T-helper 9 cell (primary cell): ENCODE results near the gene PROSER3.

Source experiments
- DNase-seq: peaks from one replicate; pipeline ENCODE4 v3.0.0-alpha.2; 2020

The PROSER3 gene

GRCh38 chr19:35739275-35740107 lies 18.5 kb upstream of the PROSER3 start:
- DNase-seq: no peak

DNA sequence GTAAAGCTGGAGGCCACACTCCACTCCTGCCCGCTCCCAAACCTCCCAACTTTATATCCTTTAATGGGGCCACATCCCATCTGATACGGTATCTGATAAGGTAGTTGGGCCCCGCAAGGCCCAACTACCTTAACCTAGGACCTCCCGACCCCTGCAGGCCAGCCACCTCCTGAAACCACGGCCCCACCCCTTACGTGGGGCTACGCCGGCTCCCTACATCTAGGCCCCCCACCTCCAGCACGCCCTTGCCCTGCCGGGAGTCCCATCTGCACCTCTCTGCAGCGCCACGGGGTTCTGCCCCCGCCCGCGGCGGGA lies 17.9 kb upstream of the PROSER3 start:
- DNase-seq: no peak

DNA sequence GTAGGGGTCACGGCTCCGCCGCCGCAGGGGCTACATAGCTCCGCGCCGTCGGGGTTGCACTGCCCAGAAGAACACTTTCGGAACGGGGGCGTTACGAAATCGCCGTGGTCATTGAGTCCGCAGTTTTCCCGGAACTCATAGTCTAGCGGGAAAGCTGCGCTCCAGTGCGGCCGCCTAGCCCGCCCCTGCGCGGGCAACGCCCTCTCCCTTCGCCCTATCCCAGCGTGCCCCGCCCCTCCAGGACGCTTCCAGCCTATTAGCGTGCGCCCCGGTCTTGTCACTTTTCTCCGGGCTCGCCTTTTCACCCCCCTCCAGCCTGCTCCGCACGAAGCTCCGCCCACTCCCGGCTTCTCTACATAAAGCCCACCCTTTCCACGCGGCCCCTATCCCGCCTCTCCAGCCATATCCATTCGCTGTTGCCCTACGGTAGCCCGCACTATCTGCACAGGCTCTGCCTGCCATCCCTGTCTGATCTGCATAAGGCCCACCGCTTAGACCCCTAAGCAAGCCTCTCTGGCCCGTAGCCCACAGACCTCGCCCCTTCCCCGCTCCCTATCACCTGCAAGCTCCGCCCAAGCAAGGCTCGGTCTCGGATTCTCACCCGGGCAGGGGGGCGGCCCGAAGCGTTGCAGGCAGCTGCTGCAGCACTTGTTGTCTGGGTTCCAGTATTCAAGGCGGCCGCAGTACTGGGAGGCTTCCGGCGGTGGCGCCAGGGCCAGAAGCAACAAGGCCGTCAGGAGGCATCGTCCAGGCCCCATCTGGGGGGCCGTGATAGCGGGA lies 17.4 kb upstream of the PROSER3 start:
- peak; percentile 94 for DNase-seq

DNA sequence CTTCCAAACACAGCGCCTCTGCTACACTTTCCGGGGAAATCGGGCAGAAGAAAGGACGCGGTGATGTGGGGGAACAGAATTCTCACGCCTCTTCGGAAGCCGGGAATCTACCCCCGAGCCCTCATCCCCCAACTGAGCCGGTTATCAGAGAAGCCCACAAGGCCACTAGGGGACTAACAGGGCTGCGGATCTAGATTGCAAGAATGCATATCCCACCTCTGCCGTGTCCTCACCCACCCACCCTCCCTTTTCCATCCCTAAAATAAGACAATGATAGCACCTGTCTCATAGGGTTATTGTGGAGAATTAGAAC lies 16.8 kb upstream of the PROSER3 start:
- DNase-seq: no peak

DNA sequence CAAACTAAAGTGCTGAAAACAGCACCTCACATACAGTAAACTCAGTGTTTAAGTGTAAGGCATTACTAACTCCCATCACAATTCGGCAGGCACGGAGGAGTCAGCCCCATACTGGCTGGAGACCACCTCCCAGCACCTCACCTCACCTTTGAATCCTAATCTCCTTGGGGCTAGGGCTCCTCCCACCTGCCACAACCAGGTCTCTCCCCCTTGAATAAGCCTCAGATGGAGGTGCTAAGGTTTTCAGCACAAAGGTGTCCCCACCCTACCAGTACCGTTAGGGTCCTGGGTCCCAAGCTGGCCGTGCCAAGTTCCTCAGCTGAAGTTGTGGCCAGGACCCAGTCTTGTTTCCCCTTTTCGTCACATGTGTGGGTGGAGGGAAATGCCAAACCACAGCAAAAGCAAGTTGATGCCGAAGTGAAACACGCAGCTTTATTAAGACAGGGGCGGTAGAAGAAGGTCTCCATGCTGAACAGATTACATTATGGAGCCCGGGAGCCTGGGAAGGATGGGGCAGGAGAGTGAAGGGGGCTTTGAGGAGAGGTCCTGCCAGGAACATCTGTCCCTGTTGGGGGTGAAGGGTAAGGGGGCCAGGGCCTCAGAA lies 15.8 kb upstream of the PROSER3 start, which contains the start of gene IGFLR1:
Gene IGFLR1 (minus strand): TSS at position 332 of the 604 bp plus-strand sequence. CDS start 1,272 bp downstream, outside the sequence.
- peak; percentile 41 for DNase-seq

GRCh38 chr19:35743640-35744429 lies 14.1 kb upstream of the PROSER3 start:
- DNase-seq: no peak

GRCh38 chr19:35744430-35745327 lies 13.3 kb upstream of the PROSER3 start:
- peak; percentile 86 for DNase-seq

- DNase-seq: peak; percentile 87
Measured at GRCh38 chr19:35745328-35746086, 12.5 kb upstream of the PROSER3 start, which contains the start of the genes PSENEN and U2AF1L4. PSENEN (plus strand) TSS chr19:35745651; CDS start chr19:35745931, 280 bp downstream. U2AF1L4 (minus strand) TSS chr19:35745418; CDS start chr19:35745391, 27 bp downstream.

DNA sequence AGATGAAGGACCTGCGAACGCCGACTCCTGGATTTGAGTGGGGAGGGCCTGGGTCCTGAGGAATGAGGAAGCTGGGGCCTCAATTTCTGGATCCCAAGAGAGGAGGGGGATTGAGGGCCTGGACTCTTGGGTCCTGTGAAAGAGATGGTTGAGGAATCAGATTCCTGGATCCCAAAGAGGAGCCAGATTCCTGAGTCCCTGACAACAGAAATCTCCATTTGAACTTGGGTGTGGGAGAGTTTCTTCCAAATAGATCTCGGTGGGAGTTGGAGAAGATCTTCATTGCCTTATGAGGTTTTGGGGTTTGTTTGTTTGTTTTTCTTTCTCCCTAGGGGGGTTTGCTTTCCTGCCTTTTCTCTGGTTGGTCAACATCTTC lies 11.9 kb upstream of the PROSER3 start:
- DNase-seq: no peak

GRCh38 chr19:35746531-35746930 lies 11.4 kb upstream of the PROSER3 start:
- no peak for DNase-seq

GRCh38 chr19:35748106-35749020 lies 9.6 kb upstream of the PROSER3 start, which contains the start of gene LIN37:
LIN37 (plus strand) TSS chr19:35748576; CDS start chr19:35748725, 149 bp downstream.
- peak; percentile 95 for DNase-seq

GRCh38 chr19:35750167-35750566 lies 7.8 kb upstream of the PROSER3 start:
- DNase-seq: no peak

- DNase-seq: no peak
Measured at GRCh38 chr19:35751839-35752745, 5.9 kb upstream of the PROSER3 start.

DNA sequence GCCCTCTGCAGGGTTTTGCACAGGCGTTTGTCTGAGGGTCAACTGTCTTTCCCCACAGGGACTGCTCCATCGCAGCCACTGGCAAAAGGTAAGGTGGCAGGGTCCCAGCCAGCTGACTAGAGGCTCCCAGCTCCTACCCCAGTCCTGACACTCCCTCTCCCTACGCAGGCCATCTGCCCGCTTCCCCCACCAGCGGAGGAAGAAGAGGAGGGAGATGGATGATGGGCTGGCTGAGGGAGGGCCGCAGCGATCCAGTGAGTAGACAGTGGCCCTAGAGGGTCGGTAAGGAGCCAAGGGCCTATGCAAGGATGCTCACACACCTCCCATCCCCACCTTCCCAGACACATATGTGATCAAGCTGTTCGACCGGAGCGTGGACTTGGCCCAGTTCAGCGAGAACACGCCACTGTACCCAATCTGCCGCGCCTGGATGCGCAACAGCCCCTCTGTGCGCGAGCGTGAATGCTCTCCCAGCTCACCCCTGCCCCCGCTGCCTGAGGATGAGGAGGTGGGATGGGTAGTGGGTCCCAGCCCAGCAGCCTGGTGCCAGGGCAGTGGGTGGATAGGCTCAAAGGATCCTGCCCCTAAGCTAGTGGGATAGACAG lies 5.1 kb upstream of the PROSER3 start:
- DNase-seq: no peak

DNA sequence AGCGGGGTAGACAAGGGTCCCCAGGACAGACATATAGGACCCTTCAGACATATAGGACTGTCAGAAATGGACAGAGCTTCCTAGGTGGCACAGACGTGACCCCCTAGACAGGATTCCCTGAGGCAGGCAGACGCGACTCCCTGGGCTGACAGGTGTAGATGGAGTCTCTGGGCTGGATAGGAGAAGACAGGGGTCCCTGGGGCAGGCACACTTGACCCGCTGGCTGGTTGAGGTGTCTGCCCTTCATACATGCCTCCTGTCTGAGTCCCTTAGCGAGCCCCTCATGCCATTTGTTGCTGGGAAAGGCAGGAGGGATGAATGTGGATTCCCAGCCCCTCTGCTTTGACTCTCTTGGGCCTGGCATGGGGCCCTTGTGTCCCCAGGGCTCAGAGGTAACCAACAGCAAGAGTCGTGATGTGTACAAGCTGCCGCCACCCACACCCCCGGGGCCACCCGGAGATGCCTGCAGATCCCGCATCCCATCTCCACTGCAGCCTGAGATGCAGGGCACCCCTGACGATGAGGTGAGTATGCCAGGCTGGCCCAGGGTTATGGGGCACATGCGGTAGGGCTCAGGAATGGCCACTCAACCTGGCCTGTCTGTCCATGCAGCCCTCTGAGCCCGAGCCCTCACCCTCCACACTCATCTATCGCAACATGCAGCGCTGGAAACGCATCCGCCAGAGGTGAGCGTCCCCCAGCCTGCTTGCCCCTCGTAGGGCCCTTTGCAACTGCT lies 4.2 kb upstream of the PROSER3 start:
- DNase-seq: no peak

DNA sequence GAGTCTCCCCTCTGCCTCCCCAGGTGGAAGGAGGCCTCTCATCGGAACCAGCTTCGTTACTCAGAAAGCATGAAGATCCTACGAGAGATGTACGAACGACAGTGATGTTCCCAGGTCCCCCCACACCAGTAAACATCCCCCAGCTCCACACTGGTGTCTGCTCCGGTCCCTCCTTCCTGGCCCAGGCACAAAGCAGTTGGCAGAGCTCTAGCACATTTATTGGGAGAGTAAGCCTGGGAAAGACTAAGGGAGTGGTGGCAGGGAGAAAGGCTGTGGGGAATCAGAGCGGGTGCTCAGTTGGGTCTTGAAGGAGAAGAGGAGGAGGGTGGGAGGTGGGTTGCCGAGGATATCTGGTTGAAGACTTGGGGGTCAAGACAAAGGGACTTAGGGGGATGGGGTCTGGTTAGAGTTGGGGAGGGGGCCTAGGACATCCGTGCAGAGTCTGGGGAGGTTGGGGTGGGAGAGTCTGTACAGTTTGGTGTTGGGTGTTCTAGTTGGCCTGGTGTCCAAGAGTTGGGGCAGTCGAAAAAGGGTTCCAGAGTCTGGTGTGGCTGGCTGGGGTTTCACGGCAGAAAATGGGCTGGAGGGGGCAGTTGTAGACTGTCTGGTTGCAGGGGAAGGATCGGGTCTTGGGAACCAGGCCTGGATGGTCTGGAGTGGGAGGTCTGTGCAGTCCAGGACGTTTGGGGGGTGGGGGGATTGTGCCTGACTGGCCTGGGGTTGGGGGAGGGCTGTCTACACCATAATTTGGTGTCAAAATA lies 3.4 kb upstream of the PROSER3 start:
- no peak for DNase-seq

GRCh38 chr19:35755131-35755549 lies 2.8 kb upstream of the PROSER3 start:
- no peak for DNase-seq
